HepG2 (cell line): ENCODE measurements around the gene ZNF773. TPM values are rescaled to one million over a fixed set of nuclear protein-coding genes. Genes with fewer than 3 reads are reported as not detected.

Experiments
- ARID2 ChIP-seq: sonication (generic); formaldehyde crosslinking; IDR thresholded peaks from 2 replicates; pipeline ENCODE4 v1.8.1; 2022; ENCODE audit warnings: mild to moderate bottlenecking, missing genetic modification reagents, borderline replicate concordance
- ARNTL ChIP-seq: sonication (generic); formaldehyde crosslinking; IDR thresholded peaks from 2 replicates; pipeline ENCODE4 v1.4.0; 2020; ENCODE audit warnings: mild to moderate bottlenecking, missing genetic modification reagents
- ATF6 ChIP-seq: sonication (generic); formaldehyde crosslinking; conservative IDR thresholded peaks from 2 replicates; pipeline ENCODE4 v1.4.0; 2020; ENCODE audit warnings: missing genetic modification reagents
- GTF2F1 ChIP-seq: fragments of 150-350 bp; IDR thresholded peaks from 2 replicates; pipeline ENCODE4 v1.6.1; 2014; ENCODE audit warnings: low read length
- KMT2A ChIP-seq: sonication (generic); formaldehyde crosslinking; IDR thresholded peaks from 2 replicates; pipeline ENCODE4 v1.4.0; 2020; ENCODE audit warnings: missing genetic modification reagents
- MLXIP ChIP-seq: sonication (generic); formaldehyde crosslinking; IDR thresholded peaks from 2 replicates; pipeline ENCODE4 v1.9.0; 2021; ENCODE audit warnings: missing genetic modification reagents, borderline replicate concordance
- MYC ChIP-seq: sonication (generic); formaldehyde crosslinking; IDR thresholded peaks from 2 replicates; pipeline ENCODE4 v1.9.0; 2021; ENCODE audit warnings: missing genetic modification reagents, borderline replicate concordance
- PCBP2 ChIP-seq: fragments of 200-400 bp; formaldehyde crosslinking; optimal IDR thresholded peaks from 2 replicates; pipeline ENCODE3; 2018; ENCODE audit warnings: low read length, low read depth; ENCODE audit not compliant: poor library complexity, severe bottlenecking
- RFXANK ChIP-seq: IDR thresholded peaks from 2 replicates; pipeline ENCODE4 v1.6.1; 2016
- SETDB1 ChIP-seq: sonication (generic); formaldehyde crosslinking; IDR thresholded peaks from 2 replicates; pipeline ENCODE4 v1.5.1; 2020; ENCODE audit warnings: missing genetic modification reagents, mild to moderate bottlenecking, borderline replicate concordance
- SNAPC2 ChIP-seq: sonication (generic); formaldehyde crosslinking; IDR thresholded peaks from 2 replicates; pipeline ENCODE4 v1.8.1; 2022; ENCODE audit warnings: mild to moderate bottlenecking, missing genetic modification reagents
- ZBTB33 ChIP-seq: sonication (generic); formaldehyde crosslinking; IDR thresholded peaks from 2 replicates; pipeline ENCODE4 v1.4.0; 2020; ENCODE audit warnings: missing genetic modification reagents
- ZFP62 ChIP-seq: sonication (generic); formaldehyde crosslinking; IDR thresholded peaks from 2 replicates; pipeline ENCODE4 v1.4.0; 2020; ENCODE audit warnings: missing genetic modification reagents
- ZNF10 ChIP-seq: sonication (generic); formaldehyde crosslinking; IDR thresholded peaks from 2 replicates; pipeline ENCODE4 v1.4.0; 2020; ENCODE audit warnings: mild to moderate bottlenecking, low read depth, missing genetic modification reagents, borderline replicate concordance
- ZNF276 ChIP-seq: sonication (generic); formaldehyde crosslinking; IDR thresholded peaks from 2 replicates; pipeline ENCODE4 v1.4.0; 2020; ENCODE audit warnings: mild to moderate bottlenecking, low read depth, missing genetic modification reagents
- ZNF337 ChIP-seq: sonication (generic); formaldehyde crosslinking; IDR thresholded peaks from 2 replicates; pipeline ENCODE4 v1.5.1; 2020; ENCODE audit warnings: missing genetic modification reagents, low read depth, mild to moderate bottlenecking, borderline replicate concordance
- ZNF382 ChIP-seq: sonication (generic); formaldehyde crosslinking; IDR thresholded peaks from 2 replicates; pipeline ENCODE4 v1.5.0; 2020; ENCODE audit warnings: missing genetic modification reagents, mild to moderate bottlenecking, borderline replicate concordance
- ZNF512 ChIP-seq: sonication (generic); formaldehyde crosslinking; IDR thresholded peaks from 2 replicates; pipeline ENCODE4 v1.4.0; 2020; ENCODE audit warnings: mild to moderate bottlenecking, missing genetic modification reagents
- ZNF724P ChIP-seq: sonication (generic); formaldehyde crosslinking; IDR thresholded peaks from 2 replicates; pipeline ENCODE4 v1.8.0; 2022; ENCODE audit warnings: missing genetic modification reagents, borderline replicate concordance
- polyA plus RNA-seq, 8 experiments: library from polyadenylated mRNA; depleted of rRNA in 3 of 8; stranded (reverse) in 7 of 8; unstranded in 1 of 8; fragments of >200 nt; fragmentation: Illumina TruSeq in 4 of 8; extraction: Trizol in 4 of 8; gene quantifications; 2 replicates each; pipeline versions ENCODE4 v1.2.1 to v1.2.3, GENCODE V29; 2011 to 2016; ENCODE audit warnings: low read depth in 4 of 8, missing spikeins in 1 of 8, mixed read lengths in 1 of 8; ENCODE audit not compliant: insufficient read depth in 1 of 8
- total RNA-seq, 5 experiments: library from RNA; depleted of rRNA; stranded (reverse); fragments of >200 nt; fragmentation: Illumina TruSeq; extraction: Trizol; gene quantifications; 2 replicates each; pipeline ENCODE4 v1.2.3, GENCODE V29; 2016; ENCODE audit warnings: low read depth in 1 of 5

Gene ZNF773
- total and polyA plus RNA-seq, 2 of the 13 experiments (the other 11 are each of a cell fraction or from before 2014, with no cell fraction given): 5.7 to 6.7 TPM

GRCh38 chr19:57527136-57527881 lies 27.6 kb downstream of the ZNF773 start, which contains the start of gene ZNF549 (continued):
- TF ChIP-seq ZBTB33 (CRISPR knock-in tag) (no peak), KMT2A (CRISPR knock-in tag) (peak; percentile 94), MYC (CRISPR knock-in tag) (peak; percentile 77; the same call in 1 of the 2 replicates), ARNTL (CRISPR knock-in tag) (no peak; the same call in 1 of the 2 replicates), ZNF724P (CRISPR knock-in tag) (no peak; the same call in 1 of the 2 replicates), ATF6 (CRISPR knock-in tag) (no peak), ARID2 (CRISPR knock-in tag) (no peak), SETDB1 (no peak), ZNF10 (CRISPR knock-in tag) (no peak), RFXANK (CRISPR knock-in tag) (no peak), PCBP2 (no peak), ZNF337 (CRISPR knock-in tag) (no peak), SNAPC2 (CRISPR knock-in tag) (no peak), ZNF276 (CRISPR knock-in tag) (0 out of 2 replicates have a peak, but pooled peaks have one; percentile 47), ZFP62 (no peak), ZNF382 (CRISPR knock-in tag) (no peak), GTF2F1 (no peak), ZNF512 (CRISPR knock-in tag) (no peak), MLXIP (no peak)
